Activated naive CD8-positive, alpha-beta T cell treated with anti-CD3 and anti-CD28 coated beads, Interleukin-2, amount 50 U/mL, for 24 hours (primary cell): ENCODE results near the gene TAS1R1.
A peak's percentile ranks its signal among the peaks of the same experiment; 100 is the strongest.

ENCODE experiments used
- ATAC-seq: fragments of 150-1000 bp; cut with Tn5 transposase; one replicate; pipeline ENCODE4 v1.10.0; 2021
- DNase-seq: peaks from one replicate; pipeline ENCODE4 v3.0.0; 2021
- H3K27ac Mint-ChIP-seq: one replicate; pipeline ENCODE4 v1.8.0; 2021; ENCODE audit warnings: mild to moderate bottlenecking, mixed read lengths
- H3K27me3 Mint-ChIP-seq: one replicate; pipeline ENCODE4 v1.8.0; 2021; ENCODE audit warnings: mixed read lengths
- H3K36me3 Mint-ChIP-seq: one replicate; pipeline ENCODE4 v1.8.0; 2021; ENCODE audit warnings: low read depth, mixed read lengths
- H3K4me1 Mint-ChIP-seq: one replicate; pipeline ENCODE4 v1.8.0; 2021; ENCODE audit warnings: mixed read lengths
- H3K4me3 Mint-ChIP-seq: one replicate; pipeline ENCODE4 v1.8.0; 2021; ENCODE audit warnings: mild to moderate bottlenecking, moderate library complexity, mixed read lengths
- H3K9me3 Mint-ChIP-seq: one replicate; pipeline ENCODE4 v1.8.0; 2021; ENCODE audit warnings: mixed read lengths

The TAS1R1 gene

GRCh38 chr1:6587261-6588005, 32.3 kb downstream of the TAS1R1 start:
- DNase-seq (no peak), ATAC-seq (no peak)
- Mint-ChIP-seq H3K9me3 (no peaks in the 10 kb centered on the region), H3K4me3 (no peak overlapping the region), H3K4me1 (peaks cover 9% of the 10 kb centered on the region), H3K27ac (peak overlapping the region; percentile 54), H3K36me3 (peaks cover 10% of the 10 kb centered on the region), H3K27me3 (no peaks in the 10 kb centered on the region)

- DNase-seq, result no peak
- Mint-ChIP-seq H3K9me3 (no peaks in the 10 kb centered on the region), H3K27ac (peak overlapping the region; percentile 54), H3K4me3 (no peak overlapping the region), H3K36me3 (peaks cover 9% of the 10 kb centered on the region), H3K4me1 (peaks cover 7% of the 10 kb centered on the region), H3K27me3 (no peaks in the 10 kb centered on the region)
- ATAC-seq, result no peak
Measured at GRCh38 chr1:6588128-6588892, 33.2 kb downstream of the TAS1R1 start.

- Mint-ChIP-seq H3K36me3 (peaks cover 12% of the 10 kb centered on the region), H3K27ac (no peak overlapping the region), H3K4me3 (no peak overlapping the region), H3K4me1 (peaks cover 7% of the 10 kb centered on the region), H3K9me3 (no peaks in the 10 kb centered on the region), H3K27me3 (no peaks in the 10 kb centered on the region)
- no peak for DNase-seq
- no peak for ATAC-seq
Measured at GRCh38 chr1:6588893-6589520, 33.9 kb downstream of the TAS1R1 start.

GRCh38 chr1:6590046-6590445, 34.9 kb downstream of the TAS1R1 start:
- Mint-ChIP-seq H3K9me3 (no peaks in the 10 kb centered on the region), H3K27ac (no peak overlapping the region), H3K36me3 (peaks cover 16% of the 10 kb centered on the region), H3K27me3 (no peaks in the 10 kb centered on the region), H3K4me3 (no peak overlapping the region), H3K4me1 (peaks cover 7% of the 10 kb centered on the region)
- DNase-seq (no peak), ATAC-seq (no peak)

- ATAC-seq (no peak), DNase-seq (no peak)
- Mint-ChIP-seq H3K27ac (no peak overlapping the region), H3K27me3 (no peaks in the 10 kb centered on the region), H3K9me3 (no peaks in the 10 kb centered on the region), H3K4me1 (peaks cover 8% of the 10 kb centered on the region), H3K36me3 (peaks cover 26% of the 10 kb centered on the region), H3K4me3 (no peak overlapping the region)
Measured at GRCh38 chr1:6591222-6591621, 36.1 kb downstream of the TAS1R1 start.

GRCh38 chr1:6591644-6592043, 36.5 kb downstream of the TAS1R1 start:
- Mint-ChIP-seq H3K9me3 (no peaks in the 10 kb centered on the region), H3K36me3 (peaks cover 29% of the 10 kb centered on the region), H3K4me3 (no peak overlapping the region), H3K4me1 (peaks cover 11% of the 10 kb centered on the region), H3K27me3 (no peaks in the 10 kb centered on the region), H3K27ac (no peak overlapping the region)
- DNase-seq, result no peak
- no peak for ATAC-seq

GRCh38 chr1:6592441-6592840, 37.3 kb downstream of the TAS1R1 start:
- ATAC-seq (no peak), DNase-seq (no peak)
- Mint-ChIP-seq H3K27me3 (no peaks in the 10 kb centered on the region), H3K27ac (no peak overlapping the region), H3K36me3 (peaks cover 33% of the 10 kb centered on the region), H3K9me3 (no peaks in the 10 kb centered on the region), H3K4me3 (no peak overlapping the region), H3K4me1 (peaks cover 16% of the 10 kb centered on the region)

- H3K27ac Mint-ChIP-seq, result no peak overlapping the region
- H3K4me1 Mint-ChIP-seq, result peaks cover 18% of the 10 kb centered on the region
- H3K4me3 Mint-ChIP-seq, result no peak overlapping the region
- H3K27me3 Mint-ChIP-seq, result no peaks in the 10 kb centered on the region
- DNase-seq (no peak), ATAC-seq (no peak)
- H3K9me3 Mint-ChIP-seq, result no peaks in the 10 kb centered on the region
- peaks cover 39% of the 10 kb centered on the region for H3K36me3 Mint-ChIP-seq
Measured at GRCh38 chr1:6592865-6593593, 37.9 kb downstream of the TAS1R1 start.

- Mint-ChIP-seq H3K27ac (no peak overlapping the region), H3K36me3 (peaks cover 41% of the 10 kb centered on the region), H3K27me3 (no peaks in the 10 kb centered on the region), H3K4me3 (no peak overlapping the region), H3K4me1 (peaks cover 21% of the 10 kb centered on the region), H3K9me3 (no peaks in the 10 kb centered on the region)
- DNase-seq, result no peak
- ATAC-seq, result no peak
Measured at GRCh38 chr1:6593810-6594209, 38.7 kb downstream of the TAS1R1 start.

- DNase-seq, result no peak
- no peak for ATAC-seq
- Mint-ChIP-seq H3K4me3 (no peak overlapping the region), H3K4me1 (peaks cover 33% of the 10 kb centered on the region), H3K27ac (no peak overlapping the region), H3K27me3 (no peaks in the 10 kb centered on the region), H3K36me3 (peaks cover 48% of the 10 kb centered on the region), H3K9me3 (no peaks in the 10 kb centered on the region)
Measured at GRCh38 chr1:6594977-6595740, 40.1 kb downstream of the TAS1R1 start.

- DNase-seq (no peak), ATAC-seq (no peak)
- H3K27me3 Mint-ChIP-seq, result no peaks in the 10 kb centered on the region
- H3K4me3 Mint-ChIP-seq, result no peak overlapping the region
- H3K36me3 Mint-ChIP-seq, result peaks cover 59% of the 10 kb centered on the region
- H3K27ac Mint-ChIP-seq, result no peak overlapping the region
- H3K9me3 Mint-ChIP-seq, result no peaks in the 10 kb centered on the region
- H3K4me1 Mint-ChIP-seq, result peaks cover 43% of the 10 kb centered on the region
Measured at GRCh38 chr1:6596351-6596750, 41.2 kb downstream of the TAS1R1 start.

GRCh38 chr1:6596886-6597776, 42.0 kb downstream of the TAS1R1 start:
- Mint-ChIP-seq H3K27me3 (no peaks in the 10 kb centered on the region), H3K9me3 (no peaks in the 10 kb centered on the region), H3K36me3 (peaks cover 58% of the 10 kb centered on the region), H3K4me3 (no peak overlapping the region), H3K4me1 (peaks cover 41% of the 10 kb centered on the region), H3K27ac (no peak overlapping the region)
- DNase-seq, result no peak
- no peak for ATAC-seq

- no peak overlapping the region for H3K4me3 Mint-ChIP-seq
Measured at GRCh38 chr1:6597777-6598131, 42.6 kb downstream of the TAS1R1 start.

More at GRCh38 chr1:6597777-6598131, 42.6 kb downstream of the TAS1R1 start:
- H3K36me3 Mint-ChIP-seq, result peaks cover 58% of the 10 kb centered on the region
- peaks cover 41% of the 10 kb centered on the region for H3K4me1 Mint-ChIP-seq
- no peaks in the 10 kb centered on the region for H3K9me3 Mint-ChIP-seq
- no peak for DNase-seq
- H3K27me3 Mint-ChIP-seq, result no peaks in the 10 kb centered on the region
- H3K27ac Mint-ChIP-seq, result no peak overlapping the region
- ATAC-seq, result no peak
